H9 (cell line): ENCODE data around the gene DQX1. TPM values are rescaled to one million over a fixed set of nuclear protein-coding genes. Genes with fewer than 3 reads are reported as not detected.

Experiments used
- DNase-seq: peaks from one replicate; pipeline ENCODE4 v3.0.0-alpha.2; 2017
- H2AFZ ChIP-seq: one replicate; pipeline ENCODE4 v1.6.1; 2013; ENCODE audit warnings: mild to moderate bottlenecking, low read length, control low read depth, moderate library complexity
- H2AK5ac ChIP-seq: 2 replicates; pipeline ENCODE4 v1.6.1; 2013; ENCODE audit warnings: low read length, control low read depth, mixed read lengths; ENCODE audit not compliant: insufficient read length
- H2BK120ac ChIP-seq: one replicate; pipeline ENCODE4 v1.6.1; 2013; ENCODE audit warnings: low read depth, mild to moderate bottlenecking, low read length, control low read depth, inconsistent platforms; ENCODE audit not compliant: poor library complexity, severe bottlenecking
- H2BK12ac ChIP-seq: 2 replicates; pipeline ENCODE4 v1.6.1; 2013; ENCODE audit warnings: low read length, control low read depth, mixed read lengths, low read depth; ENCODE audit not compliant: insufficient read length
- H2BK15ac ChIP-seq: 2 replicates; pipeline ENCODE4 v1.6.1; 2013; ENCODE audit warnings: low read depth, low read length, control low read depth
- H2BK20ac ChIP-seq: one replicate; pipeline ENCODE4 v1.6.1; 2013; ENCODE audit warnings: low read depth, mild to moderate bottlenecking, low read length, control low read depth, inconsistent platforms; ENCODE audit not compliant: poor library complexity, severe bottlenecking
- H2BK5ac ChIP-seq: 2 replicates; pipeline ENCODE4 v1.6.1; 2013; ENCODE audit warnings: low read length, control low read depth, mixed read lengths; ENCODE audit not compliant: insufficient read length
- H3K14ac ChIP-seq: 2 replicates; pipeline ENCODE4 v1.6.1; 2013; ENCODE audit warnings: low read length, control low read depth; ENCODE audit not compliant: insufficient read depth
- H3K18ac ChIP-seq: 2 replicates; pipeline ENCODE4 v1.6.1; 2013; ENCODE audit warnings: low read depth, mild to moderate bottlenecking, mixed read lengths, low read length, control low read depth; ENCODE audit not compliant: insufficient read length
- H3K23ac ChIP-seq: 2 replicates; pipeline ENCODE4 v1.6.1; 2013; ENCODE audit warnings: low read length, control low read depth, mixed read lengths, low read depth; ENCODE audit not compliant: insufficient read length
- H3K23me2 ChIP-seq: 2 replicates; pipeline ENCODE4 v1.6.1; 2013; ENCODE audit warnings: low read depth, mild to moderate bottlenecking, mixed read lengths, low read length, control low read depth; ENCODE audit not compliant: insufficient read length, poor library complexity, severe bottlenecking
- H3K27ac ChIP-seq: 2 replicates; pipeline ENCODE4 v1.5.1; 2013; ENCODE audit warnings: low read length, control low read depth, mixed read lengths, low read depth; ENCODE audit not compliant: insufficient read length
- H3K27me3 ChIP-seq: 2 replicates; pipeline ENCODE4 v1.6.1; 2013; ENCODE audit warnings: low read length, control low read depth, inconsistent platforms; ENCODE audit not compliant: insufficient read depth
- H3K4ac ChIP-seq: 2 replicates; pipeline ENCODE4 v1.6.1; 2013; ENCODE audit warnings: low read depth, mild to moderate bottlenecking, control low read depth, inconsistent platforms, low read length, moderate library complexity
- H3K4me1 ChIP-seq: 2 replicates; pipeline ENCODE4 v1.6.1; 2013; ENCODE audit warnings: low read length, control low read depth, inconsistent platforms; ENCODE audit not compliant: insufficient read depth
- H3K4me2 ChIP-seq: 2 replicates; pipeline ENCODE4 v1.6.1; 2013; ENCODE audit warnings: low read length, control low read depth, mixed read lengths; ENCODE audit not compliant: insufficient read length, insufficient read depth
- H3K56ac ChIP-seq: 2 replicates; pipeline ENCODE4 v1.6.1; 2013; ENCODE audit warnings: low read depth, mild to moderate bottlenecking, mixed read lengths, low read length, control low read depth; ENCODE audit not compliant: insufficient read length
- H3K79me1 ChIP-seq: 2 replicates; pipeline ENCODE4 v1.6.1; 2013; ENCODE audit warnings: low read depth, mild to moderate bottlenecking, moderate library complexity, low read length, control low read depth, inconsistent platforms; ENCODE audit not compliant: insufficient read depth, poor library complexity, severe bottlenecking
- H3K79me2 ChIP-seq: 2 replicates; pipeline ENCODE4 v1.6.1; 2013; ENCODE audit warnings: low read length, control low read depth, inconsistent platforms; ENCODE audit not compliant: insufficient read depth
- H3K9ac ChIP-seq: 2 replicates; pipeline ENCODE4 v1.6.1; 2013; ENCODE audit warnings: low read length, control low read depth, mixed read lengths; ENCODE audit not compliant: insufficient read length; ENCODE audit errors: extremely low read depth
- H3K9me3 ChIP-seq: one replicate; pipeline ENCODE4 v1.6.1; 2013; ENCODE audit warnings: low read depth, low read length, inconsistent platforms; ENCODE audit not compliant: control insufficient read depth
- H3T11ph ChIP-seq: one replicate; pipeline ENCODE4 v1.6.1; 2013; ENCODE audit warnings: mild to moderate bottlenecking, low read length, control low read depth, inconsistent platforms
- H4K20me1 ChIP-seq: one replicate; pipeline ENCODE4 v1.6.1; 2013; ENCODE audit not compliant: control insufficient read depth, insufficient read length, insufficient read depth
- H4K5ac ChIP-seq: 2 replicates; pipeline ENCODE4 v1.6.1; 2013; ENCODE audit warnings: low read depth, mild to moderate bottlenecking, mixed read lengths, low read length, control low read depth; ENCODE audit not compliant: insufficient read length
- H4K8ac ChIP-seq: replicated peaks from 2 replicates; pipeline ENCODE4 v1.6.1; 2013; ENCODE audit warnings: low read length, control low read depth, mixed read lengths, low read depth; ENCODE audit not compliant: insufficient read length
- H4K91ac ChIP-seq: 2 replicates; pipeline ENCODE4 v1.6.1; 2013; ENCODE audit warnings: low read depth, mild to moderate bottlenecking, moderate library complexity, mixed read lengths, low read length, control low read depth; ENCODE audit not compliant: insufficient read length
- H3K27ac Mint-ChIP-seq, 3 experiments: 2 replicates in 2 of 3; 3 replicates in 1 of 3; pipeline ENCODE4 v1.8.0; 2020 to 2021; ENCODE audit warnings: mixed read lengths in 3 of 3, mild to moderate bottlenecking in 1 of 3, moderate library complexity in 1 of 3
- H3K27me3 Mint-ChIP-seq: 2 replicates; pipeline ENCODE4 v1.8.0; 2021; ENCODE audit warnings: low read depth, mild to moderate bottlenecking, moderate library complexity, mixed read lengths
- H3K36me3 Mint-ChIP-seq, 3 experiments: 2 replicates in 2 of 3; 3 replicates in 1 of 3; pipeline ENCODE4 v1.8.0; 2020 to 2021; ENCODE audit warnings: low read depth in 3 of 3, mixed read lengths in 3 of 3; ENCODE audit not compliant: insufficient read depth in 1 of 3
- H3K4me1 Mint-ChIP-seq, 2 experiments: 2 replicates each; pipeline ENCODE4 v1.8.0; 2020; ENCODE audit warnings: mixed read lengths in 2 of 2
- H3K4me3 Mint-ChIP-seq, 2 experiments: 2 replicates in 1 of 2; 3 replicates in 1 of 2; pipeline ENCODE4 v1.8.0; 2020 to 2021; ENCODE audit warnings: mild to moderate bottlenecking in 2 of 2, mixed read lengths in 2 of 2, moderate library complexity in 1 of 2
- H3K9me3 Mint-ChIP-seq, 2 experiments: 2 replicates in 1 of 2; 3 replicates in 1 of 2; pipeline ENCODE4 v1.8.0; 2020; ENCODE audit warnings: mild to moderate bottlenecking in 2 of 2, mixed read lengths in 2 of 2, moderate library complexity in 1 of 2
- WGBS: extraction: QIAGEN DNeasy Blood & Tissue Kit; methylation state at CpG from one replicate; pipeline ENCODE4 v1.1.7; 2013; ENCODE audit warnings: missing lambda C conversion rate, low lambda C conversion rate, mixed read lengths; ENCODE audit not compliant: insufficient read length; ENCODE audit errors: extremely low coverage; 5-methylcytosine and 5-hydroxymethylcytosine counted together
- total RNA-seq: library from RNA; stranded (reverse); gene quantifications from 2 replicates; pipeline ENCODE4 v1.2.1, GENCODE V29; 2021
- TF ChIP-seq, protein P1 (sequence below): fragments of 200-600 bp; sonication (generic); conservative IDR thresholded peaks from 3 replicates; pipeline ENCODE4 v1.8.0; 2021; ENCODE audit warnings: antibody characterized with exemption, mild to moderate bottlenecking

DQX1 gene
- total RNA-seq, 1 experiment from 2014 or later, result 0.98 TPM

DNA sequence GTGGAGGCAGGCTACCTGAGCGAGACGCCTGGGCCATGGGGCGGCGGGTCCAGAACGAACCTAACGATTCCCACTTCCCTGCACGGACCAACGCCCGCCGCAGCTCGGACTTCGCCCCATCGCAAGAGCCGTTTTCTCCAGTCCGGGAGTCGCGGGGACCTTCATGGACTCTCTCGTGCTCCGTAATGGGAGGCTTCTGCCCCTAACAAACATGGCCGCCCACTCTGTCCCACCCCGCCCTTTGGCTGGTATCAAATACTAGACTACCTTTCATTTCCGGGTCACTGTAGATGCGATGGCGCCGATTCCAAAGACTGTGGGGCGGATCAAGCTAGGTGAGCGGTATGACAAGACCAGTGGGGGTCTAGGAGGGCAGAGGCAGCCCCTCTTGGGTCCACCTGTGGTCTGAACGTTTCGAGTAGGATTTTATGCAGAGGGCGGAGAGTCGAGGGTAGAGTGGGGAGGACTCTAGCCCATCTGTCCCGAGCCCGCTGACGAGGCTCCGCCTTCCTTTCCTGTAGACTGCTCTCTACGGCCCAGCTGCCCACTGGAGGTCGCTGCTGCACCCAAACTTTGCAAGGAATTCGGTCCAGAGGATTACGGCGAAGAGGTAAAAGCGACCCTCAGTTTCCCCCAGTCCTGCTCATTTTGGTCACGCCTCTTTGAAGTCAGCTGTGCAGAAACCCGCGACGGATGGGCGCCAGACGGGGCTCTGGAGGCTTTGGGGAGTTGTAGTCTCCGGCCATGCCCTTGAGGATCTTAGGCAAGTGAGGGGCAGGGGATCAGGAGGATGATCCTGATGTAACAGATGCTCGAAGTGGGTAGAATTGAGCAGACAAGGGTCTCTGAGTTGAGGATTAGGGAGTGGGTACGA is 43.0 kb downstream of the DQX1 start, which contains the start of the genes CCDC142 and TTC31:
Gene CCDC142, minus strand, starts transcription at position 198 of the 874 bp plus-strand sequence. Its CDS starts 161 bp downstream, at position 37.
Gene TTC31, plus strand, starts transcription at position 281 of the 874 bp plus-strand sequence. Its CDS starts 15 bp downstream, at position 296.
- Histone ChIP-seq H3K27me3 (no peaks in the 10 kb centered on the region), H3K9me3 (no peaks in the 10 kb centered on the region), H4K5ac (no peak within 1 kb of the TSS), H3K27ac (no peak within 1 kb of the TSS), H3K4ac (no peak within 1 kb of the TSS), H3K4me1 (no peaks in the 10 kb centered on the region), H3K23me2 (peaks cover 8% of the 10 kb centered on the region), H2AK5ac (no peak within 1 kb of the TSS), H3T11ph (no peak within 1 kb of the TSS), H3K56ac (no peak within 1 kb of the TSS), H2BK15ac (no peak within 1 kb of the TSS), H4K91ac (no peak within 1 kb of the TSS), H3K79me1 (no peaks in the 10 kb centered on the region), H2BK5ac (no peak within 1 kb of the TSS), H3K4me2 (peak within 1 kb of the TSS; percentile 81), H2BK20ac (no peak within 1 kb of the TSS), H3K18ac (peak within 1 kb of the TSS; percentile 95), H3K9ac (peak within 1 kb of the TSS; percentile 89), H3K79me2 (no peaks in the 10 kb centered on the region), H2AFZ (peak within 1 kb of the TSS; percentile 91), H2BK12ac (no peak within 1 kb of the TSS), H3K23ac (no peak within 1 kb of the TSS), H3K14ac (peak within 1 kb of the TSS; percentile 93), H4K8ac (no peak within 1 kb of the TSS), H2BK120ac (no peak within 1 kb of the TSS), H4K20me1 (no peaks in the 10 kb centered on the region)
- peaks cover 4 to 41% (median 35%) of the 10 kb centered on the region in 3 experiments for H3K36me3 Mint-ChIP-seq
- H3K9me3 Mint-ChIP-seq, result no peaks in the 10 kb centered on the region
- no peaks in the 10 kb centered on the region for H3K27me3 Mint-ChIP-seq
- peak within 1 kb of the TSS; percentile 100 for H3K4me3 Mint-ChIP-seq
- TF ChIP-seq, protein P1, sequence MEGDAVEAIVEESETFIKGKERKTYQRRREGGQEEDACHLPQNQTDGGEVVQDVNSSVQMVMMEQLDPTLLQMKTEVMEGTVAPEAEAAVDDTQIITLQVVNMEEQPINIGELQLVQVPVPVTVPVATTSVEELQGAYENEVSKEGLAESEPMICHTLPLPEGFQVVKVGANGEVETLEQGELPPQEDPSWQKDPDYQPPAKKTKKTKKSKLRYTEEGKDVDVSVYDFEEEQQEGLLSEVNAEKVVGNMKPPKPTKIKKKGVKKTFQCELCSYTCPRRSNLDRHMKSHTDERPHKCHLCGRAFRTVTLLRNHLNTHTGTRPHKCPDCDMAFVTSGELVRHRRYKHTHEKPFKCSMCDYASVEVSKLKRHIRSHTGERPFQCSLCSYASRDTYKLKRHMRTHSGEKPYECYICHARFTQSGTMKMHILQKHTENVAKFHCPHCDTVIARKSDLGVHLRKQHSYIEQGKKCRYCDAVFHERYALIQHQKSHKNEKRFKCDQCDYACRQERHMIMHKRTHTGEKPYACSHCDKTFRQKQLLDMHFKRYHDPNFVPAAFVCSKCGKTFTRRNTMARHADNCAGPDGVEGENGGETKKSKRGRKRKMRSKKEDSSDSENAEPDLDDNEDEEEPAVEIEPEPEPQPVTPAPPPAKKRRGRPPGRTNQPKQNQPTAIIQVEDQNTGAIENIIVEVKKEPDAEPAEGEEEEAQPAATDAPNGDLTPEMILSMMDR, result peak; percentile 93
- H3K27ac Mint-ChIP-seq, result peak within 1 kb of the TSS; percentile 99 to 100 (median 99)
- WGBS, result no CpG with 5 or more reads among the region's 50 CpGs
- DNase-seq, result peak; percentile 96
- peaks cover 9 to 13% of the 10 kb centered on the region in 2 experiments for H3K4me1 Mint-ChIP-seq
